WTC11 (cell line): ENCODE measurements around the gene ZNF221.

Experiments
- CREM ChIP-seq: sonication (generic); formaldehyde crosslinking; IDR thresholded peaks from 2 replicates; pipeline ENCODE4 v1.8.1; 2022; ENCODE audit warnings: mild to moderate bottlenecking, missing genetic modification reagents, moderate library complexity
- FOXK1 ChIP-seq: sonication (generic); formaldehyde crosslinking; IDR thresholded peaks from 2 replicates; pipeline ENCODE4 v1.8.0; 2022; ENCODE audit warnings: mild to moderate bottlenecking, moderate library complexity, missing genetic modification reagents
- PRRX2 ChIP-seq: fragments of 250-450 bp; sonication (Bioruptor Pico); IDR thresholded peaks from 2 replicates; pipeline ENCODE4 v1.8.0; 2021; ENCODE audit warnings: mild to moderate bottlenecking
- TF ChIP-seq, protein P1 (sequence below): fragments of 200-600 bp; IDR thresholded peaks from 2 replicates; pipeline ENCODE4 v1.8.0; 2022; ENCODE audit warnings: antibody characterized with exemption
- TF ChIP-seq, protein P2 (sequence below): sonication (generic); formaldehyde crosslinking; IDR thresholded peaks from 2 replicates; pipeline ENCODE4 v1.8.1; 2022; ENCODE audit warnings: mild to moderate bottlenecking, moderate library complexity, missing genetic modification reagents
- TF ChIP-seq, protein P3 (sequence below): sonication (generic); formaldehyde crosslinking; IDR thresholded peaks from 2 replicates; pipeline ENCODE4 v1.8.1; 2022; ENCODE audit warnings: missing genetic modification reagents, borderline replicate concordance
- TF ChIP-seq, protein P4 (sequence below): sonication (generic); formaldehyde crosslinking; IDR thresholded peaks from 2 replicates; pipeline ENCODE4 v1.8.0; 2022; ENCODE audit warnings: mild to moderate bottlenecking, missing genetic modification reagents
- TF ChIP-seq, protein P5 (sequence below): sonication (generic); formaldehyde crosslinking; IDR thresholded peaks from 2 replicates; pipeline ENCODE4 v1.8.1; 2022; ENCODE audit warnings: low read depth, missing genetic modification reagents, borderline replicate concordance

DNA sequence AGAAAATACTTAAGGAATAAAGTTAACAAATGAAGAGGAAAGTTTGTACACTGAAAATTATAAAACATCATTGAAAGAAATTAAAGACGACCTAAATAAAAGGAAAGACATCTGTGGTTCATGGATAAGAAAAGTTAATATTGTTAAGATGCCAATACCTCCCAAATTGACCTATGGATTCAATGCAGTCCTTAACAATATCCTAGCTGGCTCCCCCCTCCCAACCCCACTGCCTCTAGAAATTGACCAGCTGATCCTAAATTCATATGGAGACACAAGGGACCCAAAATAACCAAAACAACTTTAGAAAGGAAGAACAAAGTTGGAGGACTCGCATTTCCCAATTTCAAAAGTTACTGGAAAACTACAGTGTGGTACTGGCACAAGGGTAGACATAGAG, 44.3 kb upstream of the ZNF221 start:
- TF ChIP-seq, protein P1, sequence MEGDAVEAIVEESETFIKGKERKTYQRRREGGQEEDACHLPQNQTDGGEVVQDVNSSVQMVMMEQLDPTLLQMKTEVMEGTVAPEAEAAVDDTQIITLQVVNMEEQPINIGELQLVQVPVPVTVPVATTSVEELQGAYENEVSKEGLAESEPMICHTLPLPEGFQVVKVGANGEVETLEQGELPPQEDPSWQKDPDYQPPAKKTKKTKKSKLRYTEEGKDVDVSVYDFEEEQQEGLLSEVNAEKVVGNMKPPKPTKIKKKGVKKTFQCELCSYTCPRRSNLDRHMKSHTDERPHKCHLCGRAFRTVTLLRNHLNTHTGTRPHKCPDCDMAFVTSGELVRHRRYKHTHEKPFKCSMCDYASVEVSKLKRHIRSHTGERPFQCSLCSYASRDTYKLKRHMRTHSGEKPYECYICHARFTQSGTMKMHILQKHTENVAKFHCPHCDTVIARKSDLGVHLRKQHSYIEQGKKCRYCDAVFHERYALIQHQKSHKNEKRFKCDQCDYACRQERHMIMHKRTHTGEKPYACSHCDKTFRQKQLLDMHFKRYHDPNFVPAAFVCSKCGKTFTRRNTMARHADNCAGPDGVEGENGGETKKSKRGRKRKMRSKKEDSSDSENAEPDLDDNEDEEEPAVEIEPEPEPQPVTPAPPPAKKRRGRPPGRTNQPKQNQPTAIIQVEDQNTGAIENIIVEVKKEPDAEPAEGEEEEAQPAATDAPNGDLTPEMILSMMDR, result no peak
- TF ChIP-seq CREM (CRISPR knock-in tag) (no peak), PRRX2 (CRISPR knock-in tag) (no peak), FOXK1 (CRISPR knock-in tag) (no peak)
- TF ChIP-seq, protein P2, sequence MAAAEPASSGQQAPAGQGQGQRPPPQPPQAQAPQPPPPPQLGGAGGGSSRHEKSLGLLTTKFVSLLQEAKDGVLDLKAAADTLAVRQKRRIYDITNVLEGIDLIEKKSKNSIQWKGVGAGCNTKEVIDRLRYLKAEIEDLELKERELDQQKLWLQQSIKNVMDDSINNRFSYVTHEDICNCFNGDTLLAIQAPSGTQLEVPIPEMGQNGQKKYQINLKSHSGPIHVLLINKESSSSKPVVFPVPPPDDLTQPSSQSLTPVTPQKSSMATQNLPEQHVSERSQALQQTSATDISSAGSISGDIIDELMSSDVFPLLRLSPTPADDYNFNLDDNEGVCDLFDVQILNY (CRISPR knock-in tag), result no peak
- TF ChIP-seq, protein P3, sequence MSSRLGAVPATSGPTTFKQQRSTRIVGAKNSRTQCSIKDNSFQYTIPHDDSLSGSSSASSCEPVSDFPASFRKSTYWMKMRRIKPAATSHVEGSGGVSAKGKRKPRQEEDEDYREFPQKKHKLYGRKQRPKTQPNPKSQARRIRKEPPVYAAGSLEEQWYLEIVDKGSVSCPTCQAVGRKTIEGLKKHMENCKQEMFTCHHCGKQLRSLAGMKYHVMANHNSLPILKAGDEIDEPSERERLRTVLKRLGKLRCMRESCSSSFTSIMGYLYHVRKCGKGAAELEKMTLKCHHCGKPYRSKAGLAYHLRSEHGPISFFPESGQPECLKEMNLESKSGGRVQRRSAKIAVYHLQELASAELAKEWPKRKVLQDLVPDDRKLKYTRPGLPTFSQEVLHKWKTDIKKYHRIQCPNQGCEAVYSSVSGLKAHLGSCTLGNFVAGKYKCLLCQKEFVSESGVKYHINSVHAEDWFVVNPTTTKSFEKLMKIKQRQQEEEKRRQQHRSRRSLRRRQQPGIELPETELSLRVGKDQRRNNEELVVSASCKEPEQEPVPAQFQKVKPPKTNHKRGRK (CRISPR knock-in tag), result no peak
- TF ChIP-seq, protein P4, sequence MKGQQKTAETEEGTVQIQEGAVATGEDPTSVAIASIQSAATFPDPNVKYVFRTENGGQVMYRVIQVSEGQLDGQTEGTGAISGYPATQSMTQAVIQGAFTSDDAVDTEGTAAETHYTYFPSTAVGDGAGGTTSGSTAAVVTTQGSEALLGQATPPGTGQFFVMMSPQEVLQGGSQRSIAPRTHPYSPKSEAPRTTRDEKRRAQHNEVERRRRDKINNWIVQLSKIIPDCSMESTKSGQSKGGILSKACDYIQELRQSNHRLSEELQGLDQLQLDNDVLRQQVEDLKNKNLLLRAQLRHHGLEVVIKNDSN (CRISPR knock-in tag), result no peak
- TF ChIP-seq, protein P5, sequence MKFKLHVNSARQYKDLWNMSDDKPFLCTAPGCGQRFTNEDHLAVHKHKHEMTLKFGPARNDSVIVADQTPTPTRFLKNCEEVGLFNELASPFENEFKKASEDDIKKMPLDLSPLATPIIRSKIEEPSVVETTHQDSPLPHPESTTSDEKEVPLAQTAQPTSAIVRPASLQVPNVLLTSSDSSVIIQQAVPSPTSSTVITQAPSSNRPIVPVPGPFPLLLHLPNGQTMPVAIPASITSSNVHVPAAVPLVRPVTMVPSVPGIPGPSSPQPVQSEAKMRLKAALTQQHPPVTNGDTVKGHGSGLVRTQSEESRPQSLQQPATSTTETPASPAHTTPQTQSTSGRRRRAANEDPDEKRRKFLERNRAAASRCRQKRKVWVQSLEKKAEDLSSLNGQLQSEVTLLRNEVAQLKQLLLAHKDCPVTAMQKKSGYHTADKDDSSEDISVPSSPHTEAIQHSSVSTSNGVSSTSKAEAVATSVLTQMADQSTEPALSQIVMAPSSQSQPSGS, result no peak
